Kidney tubule cell (primary cell): Measurements from ENCODE around the gene HOXB8.
A peak's percentile ranks its signal among the peaks of the same experiment; 100 is the strongest.

Source experiments
- DNase-seq: peaks from one replicate; pipeline ENCODE4 v3.0.0-alpha.2; 2018; ENCODE audit warnings: low spot score

The HOXB8 gene

DNA sequence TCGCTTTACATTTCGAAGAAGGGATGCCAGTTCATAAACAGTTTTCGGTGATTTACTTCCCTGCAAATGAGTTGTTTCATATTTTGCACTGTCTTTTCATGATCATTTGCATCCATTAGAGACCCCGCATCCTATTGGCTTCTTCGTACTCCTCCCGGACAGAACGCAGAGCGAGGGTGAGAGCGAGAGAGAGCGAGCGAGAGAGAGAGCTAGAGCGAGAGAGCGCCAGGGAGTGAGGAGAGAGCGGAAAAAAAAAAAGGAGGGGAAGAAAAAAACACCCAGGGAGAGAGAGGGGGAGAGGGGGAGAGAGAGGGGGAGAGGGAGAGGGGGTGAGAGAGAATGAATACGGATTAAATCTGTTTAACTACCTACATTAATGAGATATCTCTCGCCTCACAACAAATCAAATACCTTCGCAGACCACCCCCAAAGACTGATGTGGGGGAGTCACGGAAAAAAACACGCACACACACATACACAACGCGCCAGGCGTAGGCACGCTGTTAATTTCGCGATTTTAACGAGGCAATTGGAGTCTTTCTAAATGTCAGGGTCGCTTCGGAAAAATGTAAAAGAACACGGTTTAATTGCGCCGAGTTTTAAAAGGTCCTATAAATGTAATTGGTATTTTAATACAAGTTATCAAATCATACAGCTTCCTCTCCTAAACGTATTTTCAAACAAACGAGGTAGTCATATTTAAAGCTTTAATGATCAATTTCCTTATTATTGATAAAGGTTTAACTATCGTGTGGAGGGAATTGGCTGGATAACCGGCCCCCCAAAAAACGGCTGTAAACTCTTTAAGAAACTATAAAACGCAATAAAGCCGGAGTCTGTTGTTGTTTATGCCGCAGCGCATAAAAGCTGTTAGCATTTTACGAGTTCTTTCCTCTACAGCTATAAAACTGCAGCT, at the start of gene HOXB8:
TSS of gene HOXB8 (minus strand) at position 246 of the 916 bp plus-strand sequence. CDS start 588 bp downstream, outside the sequence.
- peak; percentile 79 for DNase-seq

DNA sequence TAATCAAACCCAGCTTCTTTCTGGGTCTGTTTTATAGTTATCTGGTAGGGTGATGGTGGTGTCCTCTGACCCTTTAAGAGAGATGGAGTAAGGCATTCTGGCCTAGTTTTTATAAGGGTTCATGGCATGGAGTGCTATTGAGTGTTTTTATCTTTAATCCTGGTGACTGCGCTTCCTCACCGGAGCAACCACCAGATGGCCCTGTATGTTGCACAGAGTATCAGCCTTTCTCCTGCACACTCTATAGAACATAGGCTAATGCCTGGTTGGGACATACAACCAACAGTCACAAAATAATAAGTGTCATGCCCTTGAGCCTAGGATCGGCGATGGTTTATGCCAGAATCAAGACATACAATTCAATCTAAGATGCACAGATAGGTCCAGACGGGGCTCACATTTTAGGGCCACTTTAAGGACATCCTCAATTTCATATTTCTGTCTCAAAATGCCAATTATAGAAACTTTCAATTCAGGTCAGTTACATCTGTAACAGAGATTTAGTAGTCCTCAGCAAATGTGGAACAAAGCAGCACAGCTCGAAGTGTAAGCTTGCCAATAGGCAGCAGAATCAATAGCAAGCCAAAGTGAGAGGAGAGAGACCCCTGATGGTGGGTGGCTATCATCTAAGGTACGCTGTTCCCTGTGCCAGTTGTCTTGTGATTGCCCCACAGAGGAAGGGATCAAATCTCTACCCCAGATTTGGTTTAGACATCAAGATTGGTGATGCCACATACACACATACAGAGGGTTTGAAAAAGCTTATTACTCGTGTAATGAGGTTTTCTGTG, 48.2 kb upstream of the HOXB8 start:
- no peak for DNase-seq

DNA sequence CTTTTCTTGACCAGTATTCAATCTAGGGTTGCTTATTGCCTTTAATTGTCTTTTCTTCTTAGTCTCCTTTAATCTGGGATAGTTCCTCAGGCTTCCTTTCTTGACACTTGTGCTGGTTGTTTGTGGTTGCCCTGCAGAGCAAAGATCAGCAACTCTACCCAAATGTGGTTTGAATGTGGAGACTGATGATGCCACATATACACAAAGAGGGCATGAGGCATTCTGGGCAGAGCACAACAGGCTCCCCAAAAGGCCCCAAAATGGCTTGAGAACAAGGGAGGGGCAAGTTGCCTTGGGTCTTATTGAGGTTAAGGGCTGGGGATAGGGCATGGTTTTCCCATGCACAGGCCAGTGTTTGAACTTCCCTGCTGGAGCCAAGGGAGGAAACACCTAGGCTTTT, 40.8 kb upstream of the HOXB8 start:
- no peak for DNase-seq

DNA sequence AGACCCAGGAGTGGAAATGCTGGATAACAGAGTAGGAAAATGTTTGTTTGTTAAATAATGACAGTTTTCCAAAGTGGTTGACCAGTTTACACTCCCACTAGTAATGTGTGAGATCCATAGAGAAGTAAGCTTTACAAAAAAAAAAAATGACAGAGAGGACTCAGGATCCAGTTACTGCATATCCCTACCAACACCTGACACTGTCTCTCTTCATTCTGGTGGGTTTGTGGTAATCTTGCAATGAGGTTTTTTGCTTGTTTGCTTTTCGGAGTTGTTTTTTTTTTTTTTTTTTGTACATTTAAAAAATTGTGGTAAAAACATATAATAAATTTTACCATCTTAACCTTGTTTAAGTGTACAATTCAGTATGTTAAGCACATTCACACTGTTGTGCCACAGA, 34.6 kb upstream of the HOXB8 start:
- DNase-seq = no peak

DNA sequence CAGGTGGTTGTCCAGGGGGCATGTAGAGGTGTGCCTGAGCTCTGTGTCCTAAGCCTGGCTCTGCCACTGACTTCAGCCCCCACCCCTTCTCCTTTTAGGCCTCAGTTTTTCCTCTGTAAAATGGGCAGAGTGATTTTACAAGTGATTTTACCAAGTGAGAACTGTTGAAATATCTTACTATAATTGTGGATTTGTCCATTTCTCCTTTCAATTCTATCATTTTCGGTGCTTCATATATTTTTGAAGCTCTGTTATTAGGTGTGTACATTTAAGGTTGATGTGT, 32.8 kb upstream of the HOXB8 start:
- DNase-seq = no peak

DNA sequence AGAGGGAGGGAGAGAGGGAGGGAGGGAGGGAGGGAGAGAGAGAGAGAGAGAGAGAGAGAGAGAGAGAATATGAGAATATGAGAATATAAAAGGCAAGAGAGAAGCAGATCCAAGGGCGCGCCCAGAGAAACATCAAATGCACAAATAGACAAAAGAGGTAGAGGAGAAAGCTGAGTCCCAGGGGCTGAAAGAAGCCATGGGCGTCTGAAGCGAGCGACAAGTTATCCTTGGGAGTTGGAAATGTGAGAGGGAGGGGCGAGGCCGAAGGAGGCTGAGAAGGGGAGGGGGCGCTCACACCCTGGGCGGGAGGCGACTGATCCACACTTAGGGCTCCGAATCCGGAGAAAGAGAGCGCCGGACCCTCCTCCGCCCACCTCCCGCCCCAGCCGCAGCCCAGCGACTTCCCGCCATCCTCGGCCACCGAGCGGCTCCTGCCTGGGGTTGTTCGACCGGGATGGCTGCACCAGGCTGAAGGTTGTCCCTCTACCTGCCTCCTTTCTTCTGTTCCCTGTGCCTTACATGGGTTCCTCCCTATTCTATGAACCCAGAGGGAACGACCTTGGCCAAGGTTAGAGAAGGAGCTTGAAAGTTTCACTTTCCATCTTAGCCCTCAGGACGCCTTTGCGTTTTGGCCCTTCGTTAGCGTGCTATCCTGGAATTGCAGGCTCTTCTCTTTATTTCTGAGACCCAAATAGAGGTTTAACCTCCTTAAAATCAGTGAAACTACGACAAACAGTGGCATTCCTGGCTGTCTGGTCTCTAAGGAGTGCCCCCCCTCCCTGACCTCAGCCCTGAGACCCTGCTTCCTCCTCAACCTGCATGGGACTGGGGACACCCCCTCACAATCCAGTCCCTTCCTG, 32.2 kb upstream of the HOXB8 start:
- peak; percentile 27 for DNase-seq

DNA sequence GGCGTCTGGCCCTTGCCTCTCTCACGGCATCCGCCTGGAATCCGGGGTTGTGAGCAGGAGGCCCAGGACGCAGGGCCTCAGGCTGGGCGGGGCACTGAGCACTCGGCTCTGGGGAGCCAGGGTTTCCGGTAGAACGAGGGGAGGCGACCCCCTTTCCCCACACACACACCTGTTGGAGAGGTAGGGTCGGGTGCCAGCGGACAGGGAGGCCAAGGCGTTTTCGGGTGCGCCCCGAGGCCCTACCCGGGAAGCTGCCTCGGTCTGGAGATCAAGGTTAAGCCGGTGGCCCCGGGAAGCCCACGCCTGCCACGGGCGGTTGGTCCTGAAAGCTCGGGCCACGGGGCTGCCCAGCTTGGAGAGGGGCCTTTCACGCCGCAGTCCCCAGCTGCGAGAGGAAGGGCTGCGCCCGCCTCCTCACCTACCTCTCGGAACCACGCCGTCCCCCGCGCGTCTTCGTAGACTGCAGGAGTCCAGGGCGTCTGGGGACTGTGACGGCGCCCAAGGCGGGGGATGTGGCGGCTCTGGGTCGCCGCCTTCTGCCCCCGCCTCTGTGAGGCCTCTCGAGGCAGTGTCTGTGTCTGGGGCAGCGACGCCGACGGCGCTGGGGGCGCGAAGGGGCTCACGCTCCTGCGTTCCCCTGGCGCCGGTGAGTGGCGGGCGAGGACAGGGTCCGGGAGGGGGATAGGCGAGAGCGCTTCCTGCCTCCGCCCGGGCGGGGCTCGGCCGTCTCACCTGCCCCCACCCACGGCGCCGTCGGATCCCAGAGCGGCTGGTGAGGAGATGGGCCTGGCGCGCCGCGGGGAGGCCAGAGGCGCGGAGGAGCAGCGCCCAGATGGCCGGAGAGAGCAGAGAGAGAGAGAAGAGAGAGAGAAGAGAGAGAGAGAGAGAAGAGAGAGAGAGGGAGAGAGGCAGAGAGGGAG, 31.4 kb upstream of the HOXB8 start:
- peak; percentile 81 for DNase-seq

DNA sequence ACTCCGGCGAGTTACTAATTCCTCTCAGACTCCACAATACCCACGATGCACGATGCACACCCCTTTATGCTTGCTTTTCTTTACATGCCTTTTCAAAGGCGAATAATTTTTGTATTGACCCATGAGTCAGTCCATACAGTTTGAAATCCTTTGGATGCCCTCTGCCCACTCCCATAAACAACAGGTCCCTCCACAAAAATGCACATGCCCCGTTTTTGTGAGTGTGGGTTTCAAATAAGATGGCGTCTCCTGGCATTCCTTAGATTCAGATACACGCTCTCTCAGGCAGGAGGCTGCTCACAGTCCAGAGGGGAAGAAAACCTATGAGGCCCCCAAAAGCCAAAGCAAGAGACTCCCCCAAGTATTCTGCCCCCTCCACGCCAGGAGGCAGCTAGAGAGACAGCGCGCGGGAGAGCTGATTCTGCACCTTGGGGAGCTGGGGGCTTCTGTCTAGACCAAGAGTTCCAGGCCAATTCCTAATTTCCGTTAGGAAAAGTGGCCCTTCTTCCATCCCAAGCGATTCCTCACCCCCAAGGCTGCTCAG, 30.6 kb upstream of the HOXB8 start:
- DNase-seq = no peak

DNA sequence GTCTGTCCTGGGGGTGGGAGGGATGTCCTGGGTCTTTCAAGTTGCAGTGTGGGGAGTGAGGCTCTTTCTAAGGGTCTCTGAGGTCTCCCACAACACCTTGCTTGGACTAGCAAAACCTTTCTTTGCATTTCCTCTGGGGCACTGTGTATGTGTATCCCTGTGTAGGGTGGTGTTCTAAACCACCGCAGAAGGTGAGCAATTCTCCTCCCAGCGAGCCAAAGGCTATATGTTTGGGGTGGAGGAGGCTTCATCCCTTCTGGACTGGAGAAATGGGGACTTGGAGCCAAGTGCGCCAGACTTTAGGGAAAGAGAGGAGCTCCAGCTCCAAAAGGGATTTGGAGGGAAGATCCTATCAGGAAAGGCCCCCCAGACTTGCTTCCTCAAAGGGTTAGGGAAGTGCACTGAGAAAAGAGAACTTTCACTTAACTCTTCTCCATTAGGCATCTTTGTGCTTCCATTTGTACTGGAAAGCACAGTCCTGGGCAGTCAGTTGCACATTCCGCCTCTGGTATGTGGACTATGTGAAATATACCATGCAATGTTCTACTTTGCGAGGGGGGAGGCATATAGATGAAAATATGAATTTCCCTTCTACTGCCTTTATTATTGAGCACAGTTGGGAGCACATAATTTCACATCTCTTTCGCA, 29.9 kb upstream of the HOXB8 start:
- no peak for DNase-seq

DNA sequence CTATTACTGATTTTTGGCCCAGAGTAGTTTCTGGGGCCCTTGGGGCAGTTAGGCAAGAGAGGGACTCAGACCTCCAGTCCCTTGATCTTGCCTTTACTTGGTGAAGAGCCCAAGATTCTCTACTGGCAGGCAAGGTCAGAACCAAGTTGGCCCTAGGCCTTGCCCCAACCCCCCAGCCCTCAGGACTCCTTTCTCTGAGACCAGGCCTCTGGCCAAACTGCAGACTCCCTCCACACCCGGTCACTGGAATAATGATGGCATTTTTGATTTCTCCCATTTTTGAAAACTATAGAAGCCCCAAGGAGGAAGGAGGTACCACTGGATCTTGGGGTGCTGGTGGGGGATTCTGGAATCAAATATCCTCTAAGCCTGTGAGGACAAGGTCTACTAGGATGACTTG, 29.1 kb upstream of the HOXB8 start:
- no peak for DNase-seq

DNA sequence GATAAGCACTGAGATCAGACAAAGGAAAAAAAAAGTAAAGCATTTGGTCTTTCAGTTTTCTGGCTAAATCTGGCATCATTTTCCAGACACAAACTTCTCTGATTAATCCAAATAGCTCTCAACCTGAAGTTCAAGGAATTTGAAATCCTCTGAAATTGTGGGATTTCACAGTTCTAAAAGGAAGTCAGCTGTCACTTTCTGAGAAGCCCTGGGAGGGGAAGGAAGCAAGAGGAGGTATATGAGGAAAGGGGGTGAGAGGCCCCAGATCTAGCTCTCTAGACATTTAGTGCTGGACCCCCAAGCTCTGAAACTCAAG, 28.6 kb upstream of the HOXB8 start:
- DNase-seq = no peak

DNA sequence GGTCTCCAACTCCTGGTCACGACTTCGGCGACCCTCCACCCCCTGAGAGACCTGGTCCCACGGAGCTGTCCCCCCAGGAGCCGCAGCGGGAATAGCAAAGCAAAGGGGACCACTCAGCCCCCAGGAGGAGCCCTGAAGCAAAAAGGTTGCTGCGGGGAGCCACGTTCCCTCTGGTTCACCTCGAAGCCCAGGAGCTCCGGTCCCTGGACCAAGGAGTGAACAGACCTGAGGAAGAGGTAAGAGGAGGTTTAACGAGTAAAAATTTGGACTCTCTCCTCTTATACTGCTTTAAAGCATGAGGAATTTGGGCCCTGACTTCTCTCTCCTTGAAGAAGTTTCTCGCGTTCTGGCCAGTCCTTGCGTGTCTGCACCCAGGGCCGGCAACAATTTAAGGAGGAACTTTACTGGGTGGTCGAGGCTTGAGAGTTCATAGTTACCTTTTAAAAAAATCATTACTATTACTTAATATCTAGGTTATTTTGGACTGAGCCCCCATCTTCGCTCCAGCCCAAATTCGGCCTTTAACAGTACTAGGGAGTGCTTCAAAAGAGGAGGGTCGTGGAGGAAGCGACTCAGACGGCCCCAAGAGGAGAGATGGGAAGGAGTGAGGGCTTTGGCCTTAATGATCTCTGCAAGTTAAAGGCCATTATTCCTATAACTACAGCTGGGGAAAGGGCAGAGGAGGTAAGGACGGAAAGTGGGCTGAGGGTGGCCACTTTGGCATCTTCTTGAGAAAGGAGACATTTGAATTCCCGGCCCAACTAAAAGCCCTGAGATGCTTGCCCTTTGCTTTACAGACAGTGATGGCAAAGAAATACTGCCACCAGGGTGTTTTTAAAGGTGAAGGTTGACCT, 28.0 kb upstream of the HOXB8 start:
- no peak for DNase-seq

DNA sequence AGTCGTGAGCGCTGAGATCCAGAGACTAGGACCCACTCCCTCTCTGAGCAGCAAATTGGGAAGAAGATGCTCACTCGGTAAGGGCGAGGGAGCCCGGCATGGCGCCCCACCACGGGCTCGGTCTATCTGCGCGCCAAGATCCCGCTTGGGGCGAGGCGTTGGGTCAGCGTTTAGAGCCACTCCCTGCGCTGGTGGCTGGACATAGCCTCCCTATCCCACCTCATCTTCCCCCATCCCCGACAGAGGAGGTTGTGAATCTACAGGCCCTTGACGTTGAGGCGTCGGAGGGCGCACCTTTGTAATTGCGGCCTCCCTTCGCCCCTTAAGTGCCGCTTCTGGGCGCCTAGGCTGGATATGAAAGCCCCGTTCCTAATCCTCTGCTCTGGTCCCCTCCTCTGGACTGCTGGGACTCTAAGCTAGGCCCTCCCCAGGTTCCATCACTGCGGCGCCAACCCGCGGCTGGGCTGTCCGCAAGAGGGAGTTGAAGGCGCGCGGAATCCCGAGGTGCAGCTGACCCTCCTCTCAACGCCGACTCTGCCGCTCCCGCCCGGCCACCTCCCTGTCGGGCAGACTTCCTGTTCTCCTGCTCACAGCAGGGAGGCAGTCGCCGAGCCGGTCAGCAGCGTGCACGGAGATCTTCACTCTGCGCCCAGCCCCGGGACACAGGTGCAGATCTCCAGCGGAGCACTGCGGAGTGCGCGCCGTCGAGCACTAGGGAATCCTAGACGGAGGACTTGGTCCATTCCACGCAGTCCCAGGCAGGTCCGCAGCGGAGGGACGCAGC, 27.2 kb upstream of the HOXB8 start:
- peak; percentile 41 for DNase-seq

DNA sequence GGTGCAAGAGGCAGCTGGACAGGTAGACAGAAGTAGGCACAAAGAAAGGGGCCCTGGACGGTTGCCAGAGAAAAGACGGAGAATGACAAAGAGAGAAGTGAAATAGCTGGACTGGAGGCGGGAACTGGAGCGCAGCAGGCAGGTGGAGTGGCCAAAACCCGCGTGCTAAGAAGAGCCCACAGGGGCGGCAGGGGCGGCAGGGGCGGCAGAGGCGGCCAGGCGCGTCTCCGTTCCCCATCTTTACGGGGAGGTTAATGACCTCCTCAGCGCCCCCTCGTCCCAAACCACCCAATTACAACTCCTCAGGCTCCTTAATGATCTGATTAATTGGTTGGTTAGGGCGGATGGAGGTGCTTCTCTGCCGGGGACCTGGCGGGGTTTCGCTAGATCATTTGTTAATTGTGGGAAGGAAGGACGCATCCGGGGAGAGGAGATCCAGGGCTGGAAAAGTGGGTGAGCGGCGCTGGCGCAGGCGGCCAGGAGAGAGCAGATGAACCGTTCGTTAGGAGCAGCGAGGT, 26.5 kb upstream of the HOXB8 start:
- no peak for DNase-seq

DNA sequence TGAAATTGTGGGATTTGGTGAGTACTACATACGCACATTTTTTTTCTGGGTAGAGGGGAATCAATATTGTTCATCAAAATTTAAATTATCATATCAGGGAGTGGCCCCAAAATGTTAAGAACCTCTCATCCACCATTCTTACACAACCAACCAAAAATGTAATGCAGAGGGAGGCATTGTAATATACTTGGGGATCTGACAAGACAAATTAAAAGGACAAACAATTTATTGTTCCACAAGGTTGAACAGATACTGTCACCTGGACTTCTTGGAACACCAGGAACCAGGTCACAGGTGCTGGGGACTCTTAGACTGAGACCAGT, 25.7 kb upstream of the HOXB8 start:
- no peak for DNase-seq

DNA sequence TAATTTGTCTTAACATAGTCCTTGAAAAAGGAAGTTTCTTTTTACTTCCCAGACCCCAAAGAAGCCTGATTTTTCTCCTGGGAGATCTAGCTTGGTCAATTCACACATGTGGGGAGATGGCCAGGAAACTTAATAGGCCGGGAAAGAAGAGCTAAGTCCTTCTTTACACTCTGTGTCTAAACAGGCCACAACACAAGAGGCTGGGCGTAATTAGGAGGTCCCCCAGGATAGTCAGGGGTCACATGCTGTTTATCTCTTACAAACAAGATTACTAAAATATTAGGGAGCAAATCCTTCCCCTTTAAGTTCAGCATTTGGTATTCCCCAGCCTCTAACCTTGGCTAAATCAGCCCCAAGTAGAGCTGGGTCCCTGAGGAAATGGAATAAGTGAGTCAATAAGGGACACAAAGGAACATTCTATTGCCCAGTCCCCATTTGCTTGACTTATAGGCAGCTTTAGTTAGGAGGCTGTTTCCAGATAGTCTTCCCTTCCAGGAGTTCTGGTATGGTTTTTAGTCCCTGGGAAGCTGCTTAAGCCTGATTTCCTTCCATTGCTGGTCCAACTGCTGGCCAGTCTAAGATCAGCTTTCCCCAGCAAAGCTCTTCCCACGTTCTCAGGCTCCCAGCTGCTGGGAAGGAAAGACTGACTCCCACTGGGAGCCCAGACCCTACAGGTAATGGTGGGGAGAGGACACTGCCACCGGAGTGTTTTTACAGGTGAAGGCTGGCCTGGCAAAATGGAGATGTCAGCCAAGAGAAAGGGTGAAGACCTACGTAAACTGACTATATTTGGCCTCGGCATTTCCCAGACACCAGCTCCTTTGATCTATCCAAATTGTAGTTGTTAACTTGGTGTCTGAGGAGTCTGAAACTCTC, 25.1 kb upstream of the HOXB8 start:
- DNase-seq = no peak

DNA sequence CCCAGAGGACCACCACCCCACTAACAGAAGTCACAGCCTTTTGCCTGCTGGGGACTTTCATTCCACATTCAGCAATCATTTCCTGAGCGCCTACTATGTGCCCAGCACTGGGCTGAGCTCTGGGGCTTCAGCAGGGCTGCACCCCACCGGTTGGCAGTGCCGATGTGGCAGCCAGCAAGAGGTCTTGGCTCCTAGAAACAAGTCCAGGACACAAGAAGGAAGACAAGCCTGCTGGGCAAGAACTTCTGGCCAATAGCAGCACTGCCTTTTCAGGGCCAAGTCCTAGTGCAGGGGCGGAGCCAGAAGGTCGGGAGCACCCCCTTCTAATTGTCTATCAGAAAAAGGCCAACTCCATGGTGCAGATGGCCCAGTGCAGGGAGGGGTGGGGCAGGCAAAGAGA, 24.0 kb upstream of the HOXB8 start:
- DNase-seq = no peak
